ENCODE measurements around the gene ZNF648. TPM values are rescaled to one million over a fixed set of nuclear protein-coding genes. Genes with fewer than 3 reads are reported as not detected.
A peak's percentile ranks its signal among the peaks of the same experiment; 100 is the strongest.

The ZNF648 gene
- total RNA-seq, 1 experiment from 2014 or later: not detected

DNA sequence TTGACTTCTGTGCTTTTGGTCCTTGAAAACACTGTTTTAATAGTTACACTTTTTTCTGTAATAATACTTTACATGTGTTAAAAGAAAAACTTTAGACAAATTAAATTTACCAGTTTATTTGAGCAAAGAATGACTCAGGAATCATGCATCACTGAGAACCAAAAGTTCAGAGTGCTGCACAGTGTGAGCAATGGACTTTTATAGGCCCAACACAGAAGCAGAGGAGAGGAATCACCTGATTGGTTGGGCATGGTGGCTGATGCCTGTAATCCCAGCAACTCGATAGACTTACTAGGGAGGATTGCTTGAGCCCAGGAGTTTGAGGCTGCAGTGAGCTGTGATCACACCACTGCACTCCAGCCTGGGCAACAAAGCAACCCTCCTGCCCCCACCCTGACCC, 29.3 kb downstream of the ZNF648 start:
- H3K4me1 ChIP-seq (ENCODE audit: insufficient read depth, low read length, poor library complexity, severe bottlenecking): no peaks in the 10 kb centered on the region
- TF ChIP-seq, protein P1, sequence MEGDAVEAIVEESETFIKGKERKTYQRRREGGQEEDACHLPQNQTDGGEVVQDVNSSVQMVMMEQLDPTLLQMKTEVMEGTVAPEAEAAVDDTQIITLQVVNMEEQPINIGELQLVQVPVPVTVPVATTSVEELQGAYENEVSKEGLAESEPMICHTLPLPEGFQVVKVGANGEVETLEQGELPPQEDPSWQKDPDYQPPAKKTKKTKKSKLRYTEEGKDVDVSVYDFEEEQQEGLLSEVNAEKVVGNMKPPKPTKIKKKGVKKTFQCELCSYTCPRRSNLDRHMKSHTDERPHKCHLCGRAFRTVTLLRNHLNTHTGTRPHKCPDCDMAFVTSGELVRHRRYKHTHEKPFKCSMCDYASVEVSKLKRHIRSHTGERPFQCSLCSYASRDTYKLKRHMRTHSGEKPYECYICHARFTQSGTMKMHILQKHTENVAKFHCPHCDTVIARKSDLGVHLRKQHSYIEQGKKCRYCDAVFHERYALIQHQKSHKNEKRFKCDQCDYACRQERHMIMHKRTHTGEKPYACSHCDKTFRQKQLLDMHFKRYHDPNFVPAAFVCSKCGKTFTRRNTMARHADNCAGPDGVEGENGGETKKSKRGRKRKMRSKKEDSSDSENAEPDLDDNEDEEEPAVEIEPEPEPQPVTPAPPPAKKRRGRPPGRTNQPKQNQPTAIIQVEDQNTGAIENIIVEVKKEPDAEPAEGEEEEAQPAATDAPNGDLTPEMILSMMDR (conservative IDR thresholded peaks at IDR 0.05; ENCODE audit: low read depth, low read length): no peak
- TF ChIP-seq EZH2 (IDR thresholded peaks at IDR 0.05; ENCODE audit: borderline replicate concordance, low read depth, low read length, poor library complexity, severe bottlenecking): no peak
- H3K9me3 ChIP-seq (ENCODE audit: low read depth, low read length, poor library complexity, severe bottlenecking): peaks cover under 1% of the 10 kb centered on the region
- ChIA-PET CTCF (no interaction called here), POLR2A (ENCODE audit: low non-redundant PET) (no interaction called here)
- peaks cover 4% of the 10 kb centered on the region for H3K27me3 ChIP-seq (replicated peaks; ENCODE audit: insufficient read depth, low read depth, low read length, poor library complexity)
- H3K27ac ChIP-seq (ENCODE audit: low read depth, low read length, poor library complexity, severe bottlenecking): no peak overlapping the region
- intact Hi-C loops (cut with micrococcal nuclease; ENCODE audit: unreplicated experiment): no loop called here
- no peaks in the 10 kb centered on the region for H3K36me3 ChIP-seq (ENCODE audit: insufficient read depth, low read length, poor library complexity, severe bottlenecking)
- no peak overlapping the region for H3K4me3 ChIP-seq (ENCODE audit: low read depth, low read length, poor library complexity, severe bottlenecking)
- no TSS peak for BruUV-seq (replicated peaks)
- no peak for DNase-seq (ENCODE audit: low spot score)

DNA sequence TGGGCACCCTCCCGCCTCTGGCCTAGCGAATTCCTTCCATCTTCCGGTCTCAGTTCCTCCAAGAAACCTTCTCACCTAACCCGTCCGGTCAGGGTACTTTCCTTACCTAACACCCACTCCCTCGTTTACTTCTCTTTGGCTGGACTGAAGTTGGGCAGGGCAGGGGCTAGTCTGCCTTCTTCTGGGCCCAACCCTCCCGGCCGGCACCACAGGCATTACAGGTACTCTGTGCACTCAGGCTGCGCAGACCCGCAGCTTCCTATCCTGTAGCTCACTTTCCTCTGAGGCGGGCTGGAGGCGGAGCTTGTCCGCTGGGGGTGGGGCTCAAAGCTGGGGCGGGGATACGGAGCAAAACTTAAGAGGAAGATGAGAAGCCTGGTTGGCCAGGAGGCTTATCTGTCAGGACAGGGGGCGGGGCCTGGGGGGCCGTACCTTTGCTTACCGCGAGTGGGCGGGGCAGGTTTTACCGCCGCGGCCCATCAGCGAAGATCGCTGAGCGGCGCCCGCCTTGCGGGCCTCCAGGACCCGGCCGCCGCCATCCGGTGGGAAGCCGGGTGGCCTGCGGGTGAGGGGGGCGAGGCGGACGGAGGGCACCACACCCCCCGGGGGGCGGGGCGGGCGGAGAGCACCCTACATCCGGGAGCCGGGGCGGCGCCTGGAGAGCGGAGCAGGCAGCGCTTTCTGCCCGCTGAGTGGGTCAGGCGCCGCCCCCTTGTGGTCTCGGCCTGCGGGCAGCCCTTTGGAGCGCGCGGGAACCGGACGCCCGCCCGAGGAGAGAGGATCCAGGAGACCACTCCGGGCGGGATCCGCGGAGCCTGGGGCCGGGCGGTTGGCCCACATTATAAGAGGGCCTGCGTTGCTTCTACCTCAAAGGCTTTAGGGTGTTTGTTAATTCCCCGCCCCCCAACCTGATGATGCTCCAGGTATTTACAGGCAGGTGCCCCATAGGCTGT, 31.9 kb downstream of the ZNF648 start:
- POLR2A ChIA-PET (ENCODE audit: low non-redundant PET): no interaction called here
- Histone ChIP-seq H3K27ac (ENCODE audit: low read depth, low read length, poor library complexity, severe bottlenecking) (peak overlapping the region; percentile 34), H3K36me3 (ENCODE audit: insufficient read depth, low read length, poor library complexity, severe bottlenecking) (no peaks in the 10 kb centered on the region), H3K27me3 (replicated peaks; ENCODE audit: insufficient read depth, low read depth, low read length, poor library complexity) (peaks cover 4% of the 10 kb centered on the region), H3K9me3 (ENCODE audit: low read depth, low read length, poor library complexity, severe bottlenecking) (no peaks in the 10 kb centered on the region), H3K4me1 (ENCODE audit: insufficient read depth, low read length, poor library complexity, severe bottlenecking) (no peaks in the 10 kb centered on the region), H3K4me3 (ENCODE audit: low read depth, low read length, poor library complexity, severe bottlenecking) (peak overlapping the region; percentile 56)
- CTCF ChIA-PET: interaction anchor here (0.6 to 1.6 kb wide), 2 partner anchors 25 to 1548 kb away, joined by 4 to 5 read pairs; no protein-coding TSS in a partner anchor
- intact Hi-C loops (cut with micrococcal nuclease; ENCODE audit: unreplicated experiment): no loop called here
- peak; percentile 93 for DNase-seq (ENCODE audit: low spot score)
- TF ChIP-seq, protein P1 (conservative IDR thresholded peaks at IDR 0.05; ENCODE audit: low read depth, low read length): peak; percentile 45
- no peak for TF ChIP-seq EZH2 (IDR thresholded peaks at IDR 0.05; ENCODE audit: borderline replicate concordance, low read depth, low read length, poor library complexity, severe bottlenecking)
- no TSS peak for BruUV-seq (replicated peaks)

DNA sequence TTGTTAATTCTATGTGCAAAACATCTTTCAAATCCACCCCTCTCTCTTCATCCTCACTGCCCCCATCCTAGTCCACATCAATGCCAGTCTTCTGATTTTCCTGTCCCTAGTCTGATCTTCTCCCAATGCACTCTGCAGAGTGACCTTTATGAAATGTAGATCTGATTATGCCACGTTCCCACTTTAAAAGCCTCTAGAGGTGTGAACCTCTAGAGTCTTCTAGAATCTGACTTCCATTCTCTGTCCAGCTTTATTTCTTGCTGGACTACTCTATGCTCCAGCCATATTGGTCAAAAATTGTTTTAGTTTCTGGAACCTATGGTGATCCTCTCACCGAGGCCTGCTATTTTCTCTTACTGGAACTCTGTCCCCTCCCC, 32.5 kb downstream of the ZNF648 start:
- Histone ChIP-seq H3K9me3 (ENCODE audit: low read depth, low read length, poor library complexity, severe bottlenecking) (no peaks in the 10 kb centered on the region), H3K4me1 (ENCODE audit: insufficient read depth, low read length, poor library complexity, severe bottlenecking) (no peaks in the 10 kb centered on the region), H3K36me3 (ENCODE audit: insufficient read depth, low read length, poor library complexity, severe bottlenecking) (no peaks in the 10 kb centered on the region), H3K4me3 (ENCODE audit: low read depth, low read length, poor library complexity, severe bottlenecking) (peak overlapping the region; percentile 56), H3K27me3 (replicated peaks; ENCODE audit: insufficient read depth, low read depth, low read length, poor library complexity) (peaks cover 4% of the 10 kb centered on the region), H3K27ac (ENCODE audit: low read depth, low read length, poor library complexity, severe bottlenecking) (no peak overlapping the region)
- CTCF ChIA-PET: no interaction called here
- no TSS peak for BruUV-seq (replicated peaks)
- TF ChIP-seq, protein P1 (conservative IDR thresholded peaks at IDR 0.05; ENCODE audit: low read depth, low read length): no peak
- no peak for TF ChIP-seq EZH2 (IDR thresholded peaks at IDR 0.05; ENCODE audit: borderline replicate concordance, low read depth, low read length, poor library complexity, severe bottlenecking)
- intact Hi-C loops (cut with micrococcal nuclease; ENCODE audit: unreplicated experiment): no loop called here
- no peak for DNase-seq (ENCODE audit: low spot score)
- POLR2A ChIA-PET (ENCODE audit: low non-redundant PET): no interaction called here

Measured in A673 (cell line).